ENCODE data around the gene HORMAD2.

HORMAD2 gene, protein sequence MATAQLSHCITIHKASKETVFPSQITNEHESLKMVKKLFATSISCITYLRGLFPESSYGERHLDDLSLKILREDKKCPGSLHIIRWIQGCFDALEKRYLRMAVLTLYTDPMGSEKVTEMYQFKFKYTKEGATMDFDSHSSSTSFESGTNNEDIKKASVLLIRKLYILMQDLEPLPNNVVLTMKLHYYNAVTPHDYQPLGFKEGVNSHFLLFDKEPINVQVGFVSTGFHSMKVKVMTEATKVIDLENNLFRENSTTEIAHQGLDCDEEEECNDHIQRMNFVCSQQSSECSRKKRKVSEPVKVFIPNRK

DNA sequence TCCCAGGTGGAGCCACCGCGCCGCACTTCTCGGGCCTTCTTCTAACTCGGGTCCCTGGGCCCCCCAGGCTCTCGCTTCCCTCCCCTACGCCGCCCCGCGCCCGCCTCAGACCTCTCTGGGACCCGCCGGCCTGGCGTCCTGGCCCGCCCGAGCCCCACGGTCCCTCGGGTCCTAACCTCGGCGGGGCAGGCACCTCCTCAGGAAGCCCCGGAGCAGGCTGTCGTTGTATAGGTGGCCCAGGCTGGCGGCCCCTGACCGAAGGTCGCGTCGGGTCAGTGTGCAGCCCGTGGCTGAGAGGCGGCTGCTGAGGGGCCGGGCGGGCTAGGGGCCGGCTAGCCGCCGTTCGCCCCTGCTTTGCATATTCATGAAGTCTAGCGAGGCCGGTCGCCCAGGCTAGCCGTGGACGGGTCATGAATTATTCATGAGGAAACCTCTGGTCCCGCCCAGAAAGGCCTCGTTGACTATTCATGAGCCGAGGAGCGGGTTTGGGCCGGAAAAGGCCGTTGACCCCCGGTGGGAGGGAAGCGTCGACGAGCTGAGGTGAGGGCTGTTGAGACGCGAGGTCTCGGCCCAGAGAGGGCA, at the start of gene HORMAD2:
HORMAD2 (plus strand) TSS at position 513 of the 582 bp plus-strand sequence. CDS start 13,489 bp downstream, outside the sequence.
- DNase-seq: no peak

- DNase-seq: no peak
Observed at GRCh38 chr22:30031328-30031727, 48.9 kb upstream of the HORMAD2 start.

DNA sequence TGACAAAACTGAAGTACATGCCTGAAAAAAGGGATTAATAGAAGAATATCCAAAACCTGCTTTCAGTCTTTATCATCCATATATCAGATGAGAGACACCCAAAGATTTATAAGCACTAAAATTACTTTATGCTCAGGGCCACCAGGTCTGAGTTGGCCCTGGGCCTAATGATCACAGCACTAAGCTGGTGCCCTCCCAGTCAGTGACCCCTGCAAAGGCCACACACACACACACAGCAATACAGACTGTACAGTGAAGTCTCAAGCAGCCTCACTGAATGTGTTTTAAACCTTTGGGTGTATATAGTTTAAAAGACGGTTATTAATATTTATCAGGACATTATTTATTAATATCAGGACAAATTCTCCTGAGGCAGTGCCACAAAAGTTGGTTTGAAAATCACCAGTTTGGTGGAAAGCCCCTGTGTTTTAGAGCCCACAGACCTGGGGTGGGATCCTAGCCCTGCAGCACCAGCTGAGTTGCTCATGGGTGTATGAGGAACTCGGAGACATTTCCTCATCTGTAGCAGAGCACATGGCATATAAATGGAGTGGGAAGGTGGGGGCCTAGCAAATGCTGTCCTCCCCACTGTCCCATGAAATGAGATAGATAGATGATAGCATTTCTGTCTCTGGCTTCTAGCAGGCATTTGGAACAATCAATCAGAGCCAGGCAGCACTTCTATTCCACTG, 48.4 kb upstream of the HORMAD2 start:
- no peak for DNase-seq

- DNase-seq: no peak
Observed at GRCh38 chr22:30033137-30033536, 47.1 kb upstream of the HORMAD2 start.

GRCh38 chr22:30033901-30034300, 46.4 kb upstream of the HORMAD2 start:
- no peak for DNase-seq

GRCh38 chr22:30036656-30037055, 43.6 kb upstream of the HORMAD2 start:
- DNase-seq: no peak

DNA sequence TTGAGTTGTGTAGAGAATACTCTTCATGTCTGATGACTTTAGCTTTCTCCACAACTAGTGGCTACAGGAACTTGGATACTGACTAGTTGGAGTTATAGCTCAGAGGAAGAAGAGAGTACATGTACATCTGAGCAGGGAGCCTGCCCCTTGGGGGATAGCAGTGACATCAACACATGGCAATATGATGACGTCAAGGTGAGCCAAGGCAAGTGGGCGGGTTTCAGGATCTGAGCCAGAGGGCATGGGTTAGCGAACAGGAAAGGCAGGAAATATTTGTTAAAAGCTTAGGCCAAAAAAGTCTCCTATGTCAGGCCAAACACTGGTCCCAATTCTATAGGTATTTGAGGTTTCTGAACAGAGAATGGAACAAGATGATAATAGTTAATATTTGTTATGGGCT, 42.0 kb upstream of the HORMAD2 start:
- no peak for DNase-seq

- no peak for DNase-seq
Observed at GRCh38 chr22:30040499-30041260, 39.6 kb upstream of the HORMAD2 start.

DNA sequence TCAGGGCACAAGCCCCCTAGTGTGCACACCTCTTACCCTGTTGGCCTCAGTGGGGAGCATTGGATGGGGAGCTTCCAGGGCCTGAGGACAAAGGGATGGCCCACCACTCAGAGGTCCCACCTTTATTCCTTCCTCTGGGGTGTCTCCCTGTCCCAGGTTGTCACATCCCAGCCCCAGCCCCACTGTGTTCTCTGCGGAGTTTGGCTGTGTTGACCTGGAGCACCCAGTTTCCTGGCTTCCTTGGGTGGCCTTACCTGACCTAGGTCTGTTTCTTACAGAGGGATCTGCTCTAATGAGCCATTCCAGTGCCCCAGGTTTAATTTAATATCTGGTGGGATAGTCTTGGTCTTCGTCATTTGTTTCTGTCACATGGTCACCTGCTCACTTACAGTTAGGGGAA, 38.8 kb upstream of the HORMAD2 start:
- DNase-seq: no peak

GRCh38 chr22:30041881-30042280, 38.4 kb upstream of the HORMAD2 start:
- DNase-seq: no peak

DNA sequence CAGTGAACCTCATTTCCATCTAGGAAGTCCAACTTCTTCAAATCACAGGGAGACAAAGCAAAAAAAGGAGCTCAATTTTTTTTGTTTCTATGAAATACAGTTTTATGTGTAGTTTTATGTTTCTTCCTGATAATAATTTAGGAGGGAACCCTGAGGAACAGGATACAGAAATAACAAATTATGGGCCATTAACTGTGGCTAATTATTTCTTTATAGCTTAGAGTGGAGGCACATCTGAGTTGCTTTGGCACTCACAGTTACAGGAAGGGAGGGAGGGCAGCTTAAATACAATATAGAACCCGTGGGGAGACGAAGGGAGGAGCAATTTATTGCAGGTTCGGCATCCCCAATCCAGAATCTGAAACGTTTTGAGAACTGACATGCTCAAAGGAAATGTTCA, 37.1 kb upstream of the HORMAD2 start:
- DNase-seq: no peak

- DNase-seq: no peak
Observed at GRCh38 chr22:30044369-30044768, 35.9 kb upstream of the HORMAD2 start.

DNA sequence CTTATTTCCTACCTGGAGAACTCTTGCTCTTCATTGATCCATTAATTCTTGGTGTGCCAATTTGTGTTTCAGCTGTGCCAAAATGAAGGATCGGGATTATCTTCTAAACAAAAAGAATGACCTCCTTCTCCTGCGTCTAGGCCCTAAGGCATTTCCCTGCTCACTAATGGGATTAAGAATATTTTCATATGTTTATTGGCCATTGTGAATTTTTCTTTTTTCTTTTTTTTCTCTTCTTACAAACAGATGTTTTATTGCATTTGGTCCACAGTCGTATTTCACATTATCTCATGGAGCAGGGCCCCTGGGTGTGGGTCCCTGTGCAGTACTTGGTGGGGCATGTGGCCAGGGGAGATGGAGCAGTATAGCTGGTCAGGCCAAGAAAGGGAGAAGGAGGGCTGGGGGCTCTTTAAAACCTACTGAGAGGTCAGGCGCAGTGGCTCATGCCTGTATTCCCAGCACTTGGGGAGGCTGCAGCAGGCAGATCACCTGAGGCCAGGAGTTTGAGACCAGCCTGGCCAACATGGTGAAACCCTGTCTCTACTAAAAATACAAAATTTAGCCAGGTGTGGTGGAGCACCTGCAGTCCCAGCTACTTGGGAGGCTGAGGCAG, 35.3 kb upstream of the HORMAD2 start:
- DNase-seq: no peak

DNA sequence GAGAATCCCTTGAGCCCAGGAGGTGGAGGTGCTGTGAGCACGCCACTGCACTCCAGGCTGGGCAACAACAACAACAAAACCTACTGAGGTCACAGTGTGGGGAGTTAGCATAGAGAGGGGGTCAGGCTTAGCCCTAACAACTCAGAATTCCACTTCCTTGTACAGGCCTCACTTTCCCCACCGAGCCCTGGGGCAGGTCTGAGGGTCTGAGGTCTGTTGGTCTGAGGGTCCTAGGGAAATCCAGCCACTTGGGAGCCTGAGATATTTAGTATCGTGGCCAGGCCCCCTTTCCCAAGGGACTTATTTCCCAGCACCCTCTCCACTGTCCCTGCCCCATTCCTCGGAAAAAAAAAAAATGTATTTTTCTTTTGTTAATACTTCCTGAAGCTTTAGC, 34.8 kb upstream of the HORMAD2 start:
- no peak for DNase-seq

- no peak for DNase-seq
Observed at GRCh38 chr22:30045901-30046715, 34.2 kb upstream of the HORMAD2 start.

GRCh38 chr22:30046716-30047363, 33.4 kb upstream of the HORMAD2 start:
- no peak for DNase-seq

DNA sequence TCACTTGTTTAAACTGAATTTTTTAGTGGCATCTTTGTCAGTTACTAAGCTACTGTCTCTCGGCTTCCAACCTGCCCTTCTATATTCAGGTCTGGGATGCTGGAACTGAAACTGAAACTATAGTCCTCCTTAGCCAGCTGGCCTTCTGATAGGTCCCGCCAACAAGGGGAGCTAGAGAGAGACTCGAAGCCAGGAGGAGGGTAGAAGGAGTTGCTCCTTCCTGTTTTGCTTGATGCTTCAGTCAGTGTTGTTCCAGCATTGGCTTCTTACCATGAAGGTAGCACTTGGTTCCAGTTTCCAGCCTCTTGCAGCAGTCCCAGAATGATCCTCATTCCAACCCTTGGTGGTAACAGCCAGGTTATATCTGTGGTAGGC, 32.9 kb upstream of the HORMAD2 start:
- peak in 1 of 2 donors; percentile 77 for DNase-seq

- DNase-seq: no peak
Observed at GRCh38 chr22:30048681-30049080, 31.6 kb upstream of the HORMAD2 start.

GRCh38 chr22:30054067-30054763, 26.0 kb upstream of the HORMAD2 start:
- no peak for DNase-seq

DNA sequence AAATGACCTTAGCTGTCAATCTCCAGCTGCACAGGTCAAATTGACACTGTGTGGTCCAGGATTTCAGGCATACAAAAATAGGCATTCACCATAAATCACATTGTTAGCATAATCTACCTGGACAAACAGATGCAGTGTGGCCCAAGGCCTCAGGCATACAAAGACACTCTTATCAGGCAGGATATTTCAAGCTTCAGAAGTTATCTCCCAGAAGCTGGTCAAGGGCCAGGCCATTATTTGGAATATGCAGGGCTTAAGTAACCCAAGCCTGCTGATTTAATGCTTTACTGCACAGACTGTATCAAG, 25.5 kb upstream of the HORMAD2 start:
- no peak for DNase-seq

- no peak for DNase-seq
Observed at GRCh38 chr22:30056015-30056414, 24.2 kb upstream of the HORMAD2 start.
